Measurements from ENCODE around the gene MAP2K5.

Gene MAP2K5

DNA sequence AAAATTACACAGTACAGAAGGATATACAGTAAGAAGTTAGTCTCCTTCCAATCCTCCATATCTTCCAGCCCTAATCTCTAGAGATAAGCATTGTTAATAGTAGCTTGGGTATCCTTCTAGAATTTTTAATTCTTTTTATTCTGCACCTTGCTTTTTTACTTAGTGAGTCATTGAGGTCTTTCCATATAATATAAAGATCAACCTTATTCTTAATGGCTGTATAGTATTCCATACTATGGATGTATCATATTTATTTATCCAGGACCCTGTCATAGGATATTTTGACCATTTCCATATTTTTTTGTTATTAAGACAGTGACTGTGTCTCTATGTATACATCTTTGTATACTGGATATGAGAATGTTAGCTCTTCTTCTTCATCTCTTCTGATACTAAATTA is 246.5 kb downstream of the MAP2K5 start:
- no peak for DNase-seq

DNA sequence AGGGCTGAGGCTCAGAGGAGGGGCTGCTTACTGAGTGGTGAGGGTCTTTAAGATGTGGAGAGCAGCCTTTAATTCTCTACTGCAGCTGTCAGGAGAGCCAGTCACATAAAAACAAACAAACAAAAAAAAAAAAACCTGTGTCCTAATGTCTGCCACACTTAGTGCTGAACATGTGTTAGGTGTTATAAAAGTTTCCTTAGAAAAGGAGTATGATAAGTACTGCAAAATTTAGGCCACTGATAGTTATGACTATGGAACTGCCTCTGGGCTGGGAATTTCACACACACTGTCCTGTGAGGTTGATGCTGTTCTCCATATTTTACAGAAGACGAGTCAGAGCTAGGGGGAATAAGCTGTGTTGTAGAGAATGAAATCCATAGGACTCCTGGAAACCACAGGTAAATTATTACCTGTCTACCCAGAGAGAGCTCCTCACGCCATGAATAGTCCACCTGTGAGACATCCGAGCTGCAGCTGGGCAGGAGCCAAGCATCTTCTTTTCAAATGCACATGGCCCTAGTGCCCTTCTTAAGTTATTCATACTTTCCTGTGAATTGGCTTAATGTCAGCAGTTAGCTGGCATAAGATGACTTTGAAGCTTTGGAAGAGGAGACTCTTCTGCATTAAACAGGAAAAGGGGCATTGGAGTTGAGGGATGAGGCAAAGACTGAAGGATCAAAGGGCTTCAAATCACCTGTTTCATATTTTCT is 248.3 kb downstream of the MAP2K5 start:
- DNase-seq, result no peak

DNA sequence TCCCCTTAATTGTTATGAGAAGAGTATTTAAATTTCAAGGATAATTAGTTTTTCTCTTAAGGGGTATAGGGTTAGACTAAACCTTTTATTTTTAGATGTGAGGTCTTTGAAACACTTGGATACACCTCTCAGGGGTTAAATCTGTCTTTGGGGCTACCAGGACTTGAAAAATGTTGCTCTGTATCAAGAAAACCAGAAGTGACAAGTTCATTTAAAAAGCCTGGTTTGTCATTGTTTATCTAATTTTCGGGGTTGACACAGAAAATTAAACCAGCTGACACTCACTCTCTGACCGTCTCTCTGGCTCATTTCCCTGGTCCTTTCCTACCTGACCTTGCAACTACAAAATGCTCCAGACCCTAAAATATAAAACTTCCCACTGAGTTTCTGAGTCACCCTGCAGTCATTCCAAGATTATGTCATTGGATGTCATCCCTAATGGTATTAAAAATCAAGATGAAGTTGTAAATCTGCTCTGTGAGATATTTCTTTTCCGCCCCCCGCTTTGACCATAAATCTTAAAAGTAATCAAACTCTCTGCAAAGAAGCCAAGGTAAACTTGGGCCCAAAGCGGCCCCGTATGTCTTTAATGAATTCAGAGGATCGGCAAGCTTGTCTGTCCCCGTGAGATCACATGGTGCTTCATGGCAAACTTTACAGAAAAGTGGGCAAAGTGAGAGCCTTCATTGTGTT is 249.9 kb downstream of the MAP2K5 start:
- DNase-seq, result no peak

DNA sequence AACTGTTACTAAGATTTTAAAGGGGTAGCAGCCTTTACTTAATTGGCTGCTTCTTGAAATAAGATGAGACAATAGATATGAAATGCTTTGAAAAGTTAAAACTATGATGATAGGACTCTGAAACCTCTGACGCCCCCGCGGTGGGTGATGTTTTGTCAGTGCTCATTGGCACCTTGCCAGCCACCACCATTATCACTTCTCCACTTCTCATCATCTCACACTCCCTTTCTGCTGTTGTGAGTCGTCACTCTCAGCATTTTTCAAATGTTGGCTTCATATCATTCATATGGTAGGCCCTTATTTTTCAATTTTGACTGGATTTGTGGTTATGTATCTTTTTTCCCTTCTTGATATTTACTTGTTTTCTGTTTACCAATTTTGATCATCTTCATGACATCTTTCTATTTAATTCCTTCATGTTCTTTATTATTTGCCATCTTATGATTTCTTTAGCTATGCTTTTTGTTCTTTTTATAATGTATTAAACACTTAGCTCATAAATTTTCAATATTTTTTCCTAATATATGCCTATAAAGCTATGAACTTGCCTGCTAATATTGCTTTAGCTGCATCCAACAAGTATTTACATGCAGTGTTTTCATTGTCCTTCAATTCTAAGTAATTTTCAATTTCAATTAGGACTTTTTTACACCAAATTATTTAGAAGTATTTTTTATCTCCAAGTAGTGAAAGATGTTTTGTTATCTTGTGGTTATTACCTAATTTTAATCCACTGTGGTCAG is 252.5 kb downstream of the MAP2K5 start:
- DNase-seq, result no peak

DNA sequence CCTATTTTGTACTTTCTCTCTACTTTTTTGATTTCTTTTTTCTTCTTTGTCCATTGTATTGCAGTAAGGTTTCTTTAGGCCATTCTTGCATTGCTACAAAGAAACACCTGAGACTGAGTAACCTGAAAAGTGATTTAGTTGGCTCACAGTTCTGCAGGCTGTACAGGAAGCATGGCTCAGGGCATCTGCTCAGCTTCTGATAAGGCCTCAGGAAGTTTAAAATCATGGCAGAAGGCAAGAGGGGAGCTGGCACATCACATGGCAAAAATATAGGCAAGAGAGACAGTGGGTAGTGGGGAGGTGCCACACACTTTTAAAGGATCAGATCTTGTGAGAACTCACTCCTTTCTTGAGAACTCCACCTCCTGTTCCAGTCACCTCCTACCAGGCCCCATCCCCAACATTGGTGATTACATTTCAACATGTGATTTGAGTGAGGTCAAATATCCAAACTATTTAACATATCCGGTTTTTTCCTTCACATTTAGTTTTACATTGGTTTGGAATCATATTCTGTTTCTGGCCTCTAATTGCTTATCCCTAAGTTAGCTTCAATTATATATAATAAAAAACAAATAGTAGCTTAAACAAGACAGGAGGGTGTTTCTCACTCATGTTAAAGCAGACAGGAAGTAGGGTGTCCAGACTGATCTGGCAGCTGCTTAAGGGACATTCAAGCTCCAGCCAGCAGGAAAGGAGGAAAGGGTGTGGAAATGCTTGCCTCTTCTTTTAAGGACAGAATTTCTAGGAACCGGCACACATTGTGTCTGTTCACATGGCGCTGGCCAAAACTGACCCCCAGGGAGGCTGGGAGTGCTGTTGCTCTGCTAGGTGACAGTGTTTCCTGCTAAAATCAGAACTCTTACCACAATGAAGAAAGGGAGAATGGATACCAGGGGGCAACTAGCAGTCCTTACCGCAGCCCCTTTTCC is 254.0 kb downstream of the MAP2K5 start:
- no peak for DNase-seq

DNA sequence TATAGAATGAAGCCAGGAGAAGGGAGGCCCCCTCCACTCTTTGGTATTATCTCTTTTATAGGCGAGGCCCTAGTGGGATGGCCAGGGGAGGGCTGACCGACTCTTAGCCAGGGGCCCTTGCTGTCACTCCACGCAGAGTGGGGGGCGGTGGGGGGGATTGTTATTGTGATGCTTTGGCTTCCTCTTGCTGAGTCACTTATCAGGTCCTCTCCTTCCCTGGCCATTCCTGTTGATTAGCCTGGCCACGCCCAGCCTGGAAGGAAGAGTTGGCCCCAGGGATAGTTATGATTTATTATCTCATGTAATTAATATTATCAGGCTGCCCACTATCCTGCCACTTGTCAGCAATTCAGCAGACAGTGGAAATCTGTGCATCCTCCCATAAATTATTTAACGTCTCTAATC is 257.3 kb downstream of the MAP2K5 start:
- no peak for DNase-seq

DNA sequence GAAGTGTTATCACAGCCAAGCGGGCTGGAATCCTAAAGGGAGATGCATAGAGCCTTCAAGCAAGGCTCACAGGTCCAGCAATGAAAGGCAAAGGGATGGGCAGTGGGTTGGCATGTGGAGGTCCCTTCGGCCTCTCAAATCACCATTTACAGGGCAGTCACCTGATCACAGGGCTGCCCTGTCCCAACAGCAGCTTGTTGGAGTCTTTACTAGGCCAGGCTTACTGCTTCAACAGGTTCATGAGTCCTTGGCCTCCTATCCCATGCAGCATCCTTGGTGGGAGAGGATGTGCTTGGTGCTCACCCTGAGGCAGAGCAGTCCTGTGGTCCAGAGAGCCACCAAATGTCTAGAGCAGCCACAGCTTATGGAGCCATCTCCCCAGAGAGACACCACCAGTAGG is 258.6 kb downstream of the MAP2K5 start:
- no peak for DNase-seq

DNA sequence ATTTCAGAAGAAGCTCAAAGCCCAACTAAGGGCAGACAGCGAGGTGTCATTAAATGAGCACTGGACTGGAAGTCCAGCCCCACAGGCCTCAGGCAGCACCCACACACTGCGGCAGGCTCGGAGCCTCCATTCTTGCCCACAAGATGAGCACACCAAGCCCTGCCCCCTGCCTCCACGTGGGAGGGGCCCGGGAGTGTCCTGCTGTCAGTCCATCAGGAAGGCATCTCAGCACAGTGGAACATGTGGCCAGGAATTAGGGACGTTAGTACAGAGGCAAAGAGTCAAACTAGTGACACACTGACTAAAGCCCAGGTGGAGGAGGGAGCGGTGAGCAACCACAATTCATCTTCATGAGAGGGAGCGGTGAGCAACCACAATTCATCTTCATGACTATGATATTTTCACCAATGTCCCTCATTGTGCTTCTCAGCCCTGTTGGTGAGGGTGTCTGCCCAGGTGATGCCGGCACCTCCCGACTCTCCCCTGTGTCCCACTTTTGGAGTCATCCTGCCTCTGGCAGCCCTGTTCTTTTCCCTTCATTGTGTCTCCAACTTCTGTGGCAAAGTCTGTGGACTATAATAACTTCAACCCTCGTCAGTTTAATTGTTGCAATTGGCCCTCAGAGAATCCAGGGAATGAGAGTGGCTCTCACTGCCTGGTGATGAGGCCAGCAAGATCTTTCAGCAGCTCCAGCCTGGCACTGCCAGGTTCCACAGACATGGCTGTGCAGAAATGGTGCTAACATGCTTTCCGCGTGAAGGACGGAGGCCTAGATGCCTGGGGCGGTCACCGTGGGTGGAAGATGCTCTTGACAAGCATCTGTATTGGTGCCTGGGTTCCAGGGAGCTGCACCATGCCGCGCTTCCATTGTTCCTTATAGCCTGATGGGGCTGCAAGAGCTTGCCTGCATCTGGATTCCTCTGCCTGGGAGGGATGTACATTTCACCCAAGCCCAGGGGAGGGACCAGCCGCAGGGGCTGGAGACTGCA is 259.7 kb downstream of the MAP2K5 start:
- no peak for DNase-seq

DNA sequence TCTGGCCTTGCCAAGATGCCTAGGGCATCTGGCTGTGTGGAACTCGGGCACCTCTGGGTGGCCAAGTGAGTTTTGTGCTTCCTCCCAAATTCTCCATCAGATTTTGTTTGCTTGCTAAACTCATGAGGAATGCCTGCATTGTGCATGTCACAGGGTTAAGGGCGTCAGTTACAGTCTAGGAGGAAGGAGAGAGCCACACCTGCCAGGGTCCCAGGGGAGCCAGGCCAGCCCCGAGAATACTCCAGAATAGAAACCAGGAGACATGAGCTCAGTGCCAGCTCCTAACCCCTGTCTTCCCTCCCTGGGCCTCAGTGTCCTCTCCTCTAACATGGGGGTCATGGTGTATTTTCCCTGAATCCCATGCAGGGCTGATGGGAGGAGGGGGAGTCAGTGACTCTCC is 260.8 kb downstream of the MAP2K5 start:
- DNase-seq, result no peak

DNA sequence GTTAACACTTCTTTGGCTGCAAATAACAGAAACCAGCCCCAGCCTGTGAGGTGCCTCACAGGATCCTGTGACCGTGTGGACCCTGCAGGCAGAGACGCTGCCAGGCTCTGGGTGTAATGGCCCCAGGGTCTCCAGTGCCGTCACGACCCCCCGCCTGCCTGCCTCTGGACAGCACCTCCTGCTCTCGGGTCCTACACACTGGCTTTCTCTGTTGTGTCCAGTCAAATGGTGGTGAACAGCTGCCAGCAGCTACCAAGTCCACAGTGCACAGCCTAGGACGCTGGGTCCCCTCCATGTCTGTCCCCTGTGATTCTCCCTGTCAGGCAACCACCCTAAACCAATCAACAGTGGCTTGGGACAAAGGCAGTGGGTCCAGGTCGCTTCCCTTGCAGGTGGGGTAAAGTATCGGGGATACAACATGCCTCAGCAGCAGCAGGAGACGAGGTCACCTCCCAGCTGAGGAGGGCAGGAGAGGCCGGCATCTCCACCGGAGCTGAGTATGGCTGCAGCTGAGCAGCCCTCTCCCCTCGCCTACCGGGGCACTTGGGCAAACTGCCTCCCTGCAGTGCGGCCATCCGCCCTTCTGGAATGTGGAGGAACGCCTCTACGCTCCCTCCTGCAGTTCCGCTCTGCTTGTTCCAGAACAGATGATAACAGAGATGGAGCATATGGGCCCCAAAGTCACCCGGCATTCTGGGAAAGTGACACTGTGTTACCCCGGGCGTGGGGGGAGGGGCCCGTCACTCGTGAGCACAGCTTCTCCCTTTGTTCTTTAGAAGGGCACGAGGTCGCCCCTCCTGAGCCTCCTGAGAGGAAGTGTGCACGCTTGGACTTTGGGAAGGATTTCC is 261.7 kb downstream of the MAP2K5 start:
- peak; percentile 55 for DNase-seq

DNA sequence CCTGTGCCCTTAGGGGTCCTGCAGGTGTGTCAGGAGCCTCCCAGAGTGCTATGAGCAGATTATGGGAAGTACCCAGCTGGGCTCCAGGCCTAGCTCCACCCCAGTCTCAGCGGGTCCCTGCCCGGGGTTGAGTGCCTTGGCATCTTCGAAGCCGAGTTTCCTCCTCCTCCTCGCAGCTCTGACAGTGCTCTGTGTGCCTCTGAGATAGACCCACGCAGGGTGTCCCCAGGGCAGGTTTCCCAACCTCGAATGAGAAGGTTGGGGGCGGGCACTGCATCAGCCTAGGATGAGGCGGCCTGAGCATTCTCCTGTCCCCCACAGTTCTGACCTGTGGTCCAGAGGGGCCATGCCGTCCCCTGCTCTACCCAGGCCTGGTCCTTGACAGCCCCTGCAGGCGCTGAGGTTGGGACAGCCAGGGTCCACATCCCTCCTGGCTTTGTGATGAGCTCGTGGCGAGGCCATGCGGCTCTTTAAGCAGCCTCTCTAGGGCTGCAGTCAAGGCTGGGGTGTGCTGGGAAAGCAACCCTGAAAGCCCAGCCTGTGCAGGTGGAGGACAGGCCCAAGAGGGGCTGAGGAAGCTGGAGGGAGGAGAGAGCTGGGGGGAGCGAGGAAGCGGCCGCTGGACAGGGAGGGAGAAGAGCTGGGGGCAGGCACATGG is 262.6 kb downstream of the MAP2K5 start:
- no peak for DNase-seq

DNA sequence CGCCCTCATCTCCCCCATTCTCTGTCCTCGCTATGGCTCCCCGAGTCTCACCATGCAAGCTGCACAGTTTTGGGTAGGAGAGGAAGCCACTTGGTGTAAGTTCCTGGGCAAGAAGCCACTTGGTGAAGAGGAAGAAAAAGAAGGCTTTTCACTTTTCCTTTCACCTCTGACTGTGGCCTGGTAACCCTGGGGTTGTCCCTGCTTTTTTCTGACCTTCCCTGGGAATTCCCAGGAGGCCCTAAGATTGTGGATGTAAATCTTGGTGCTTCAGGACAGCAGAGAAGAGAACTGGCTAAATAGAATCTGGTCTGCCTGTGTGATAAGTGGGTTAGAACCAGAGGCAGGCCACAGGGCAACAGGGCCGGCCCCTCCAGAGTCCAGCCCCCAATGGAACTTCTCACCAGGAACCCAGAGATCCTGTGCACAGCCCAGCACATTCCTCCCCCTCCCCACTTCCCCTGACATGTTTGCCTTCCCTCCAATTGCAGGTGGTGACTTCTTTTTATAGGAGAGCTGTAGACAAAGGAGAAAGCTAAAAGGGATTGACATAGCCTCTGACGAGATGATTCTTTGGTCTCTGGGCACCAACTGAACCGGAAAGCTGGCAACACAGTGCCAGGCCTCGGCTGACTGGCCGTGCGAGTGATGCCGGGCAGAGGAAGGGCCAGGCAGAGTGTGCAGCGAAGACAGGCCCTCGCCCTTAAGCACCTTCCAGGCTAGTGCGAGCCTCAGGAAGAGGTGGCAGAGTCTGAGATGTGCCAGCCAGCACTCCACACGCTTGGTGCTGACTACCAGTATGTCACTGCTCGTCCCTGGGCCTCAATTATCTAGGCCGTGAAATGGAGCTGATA is 263.4 kb downstream of the MAP2K5 start:
- no peak for DNase-seq

DNA sequence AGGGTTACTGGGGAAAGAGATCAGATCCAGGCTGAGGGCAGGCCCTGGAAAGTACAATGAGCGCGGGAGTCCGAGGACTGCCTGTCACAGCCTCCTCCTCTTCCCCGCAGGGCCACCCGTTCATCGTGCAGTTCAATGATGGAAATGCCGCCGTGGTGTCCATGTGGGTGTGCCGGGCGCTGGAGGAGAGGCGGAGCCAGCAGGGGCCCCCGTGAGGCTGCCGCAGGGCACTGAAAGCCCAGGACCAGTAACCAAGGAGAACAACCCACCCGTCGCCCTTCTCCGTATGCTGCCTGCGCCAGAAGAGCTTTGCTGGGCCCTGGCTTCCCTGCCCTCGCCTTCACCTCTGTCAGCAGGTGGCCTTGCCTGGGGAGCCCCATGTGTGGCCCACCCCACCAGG is 264.0 kb downstream of the MAP2K5 start:
- no peak for DNase-seq

DNA sequence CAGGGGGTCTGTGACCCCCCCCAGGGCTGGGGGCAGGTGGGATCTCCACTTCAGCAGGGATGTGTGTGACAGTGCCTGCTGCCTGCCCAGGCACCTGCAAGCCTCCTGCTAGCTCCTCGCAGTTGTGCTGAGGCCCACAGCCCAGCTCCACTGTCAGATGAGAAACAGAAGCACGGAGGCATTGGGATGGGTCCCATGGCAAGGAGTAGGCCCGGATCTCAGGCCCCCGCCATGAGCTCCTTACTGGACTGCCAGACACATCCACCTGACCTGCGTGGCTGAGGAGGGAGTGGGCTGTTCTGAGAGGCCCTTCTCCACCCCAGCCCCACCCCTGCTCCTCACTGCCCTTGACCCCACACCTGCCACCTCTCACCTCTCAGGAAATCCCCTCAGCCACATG is 264.6 kb downstream of the MAP2K5 start:
- DNase-seq, result no peak

DNA sequence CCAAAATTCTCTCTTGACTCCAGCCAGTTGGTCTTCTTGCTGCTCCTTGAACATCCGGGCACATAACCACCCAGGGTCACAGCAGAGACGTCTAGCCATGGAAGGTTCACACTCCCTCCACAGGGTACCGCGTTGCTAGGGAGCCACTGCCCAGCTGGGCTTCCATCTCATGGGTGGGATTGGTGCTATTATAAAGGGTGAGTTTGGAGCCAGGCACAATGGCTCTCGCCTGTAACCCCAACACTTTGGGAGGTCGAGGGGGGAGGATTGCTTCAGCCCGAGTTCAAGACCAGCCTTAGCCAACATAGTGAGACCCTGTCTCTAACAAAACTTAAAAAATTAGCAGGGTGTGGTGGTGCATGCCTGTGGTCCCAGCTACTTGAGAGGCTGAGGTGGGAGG is 265.3 kb downstream of the MAP2K5 start:
- no peak for DNase-seq

DNA sequence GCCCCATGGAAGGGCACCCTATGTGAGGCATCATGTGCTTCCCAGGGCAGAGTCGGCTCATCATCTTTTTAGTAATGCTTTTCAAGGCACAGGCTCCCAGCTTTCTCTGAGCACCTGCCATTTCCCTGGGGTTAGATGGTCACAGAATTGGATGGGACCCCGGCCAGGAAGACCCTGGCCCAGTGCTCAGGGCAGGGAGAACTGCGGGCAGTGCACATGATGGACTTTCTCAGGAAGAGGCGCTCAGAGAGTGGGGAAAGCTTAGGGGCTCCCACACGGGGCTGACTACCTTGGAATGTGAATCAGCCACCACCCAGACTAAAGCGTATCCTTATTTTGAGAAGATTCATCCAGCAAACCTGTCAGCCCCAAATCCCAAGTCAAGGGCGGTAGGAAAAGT is 266.3 kb downstream of the MAP2K5 start:
- DNase-seq, result no peak

DNA sequence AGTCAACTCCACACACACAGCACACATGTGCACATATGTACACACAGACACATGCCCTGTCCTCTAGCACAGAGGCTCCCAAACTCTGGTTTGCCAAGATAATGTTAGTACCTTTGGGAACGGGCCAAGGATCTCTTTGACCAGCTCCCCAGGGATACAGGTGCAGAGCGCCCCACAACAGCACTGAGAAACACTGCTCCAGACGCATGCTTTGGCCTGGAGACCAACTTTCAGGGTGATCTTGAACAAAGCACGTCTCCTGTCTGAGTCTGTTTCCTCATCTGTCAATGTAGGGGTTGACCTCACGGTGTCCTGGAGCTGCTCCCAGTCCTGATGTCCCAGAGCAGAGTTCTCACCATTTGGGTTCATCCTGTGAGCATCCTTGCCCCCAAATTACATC is 266.9 kb downstream of the MAP2K5 start:
- DNase-seq, result no peak

DNA sequence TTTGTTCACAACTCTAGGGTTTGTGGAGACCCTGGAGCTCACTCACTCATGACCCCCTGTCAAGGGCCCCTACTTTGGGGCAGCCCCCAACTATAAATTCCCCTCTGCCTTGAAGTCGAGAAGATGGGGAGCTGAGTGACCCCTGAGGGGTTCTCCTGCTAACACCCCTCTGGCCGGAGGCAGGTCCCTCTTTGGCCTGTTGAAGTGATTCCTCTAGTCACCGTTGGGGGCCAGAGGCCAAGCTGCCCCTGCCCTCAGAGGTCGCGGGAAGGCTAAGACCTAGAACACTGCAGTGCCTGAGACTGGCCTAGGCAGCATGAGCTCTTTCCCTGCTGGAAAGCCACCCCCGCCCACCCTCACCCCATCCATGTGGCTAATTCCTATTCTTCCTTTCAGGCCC is 267.4 kb downstream of the MAP2K5 start:
- no peak for DNase-seq

DNA sequence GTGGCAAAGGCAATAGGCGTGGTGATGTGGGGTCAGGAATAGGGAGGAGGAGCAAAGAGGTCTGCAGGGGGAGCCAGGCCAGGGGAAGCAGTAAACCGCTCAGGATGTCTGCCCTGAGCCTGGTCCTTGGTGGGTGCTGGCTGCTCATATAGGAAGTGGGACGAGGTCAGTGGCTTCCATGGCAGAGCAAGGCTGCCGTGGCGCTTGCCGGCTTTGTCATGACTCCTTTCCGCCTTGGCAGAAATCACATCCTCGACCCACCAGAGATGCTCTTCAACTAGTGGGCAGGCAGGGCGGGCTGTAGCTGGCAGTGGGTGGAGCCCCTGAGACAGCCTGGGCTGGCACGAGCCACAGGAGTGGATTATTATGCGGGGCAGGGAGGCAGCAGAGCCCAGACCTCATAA is 269.7 kb downstream of the MAP2K5 start:
- DNase-seq, result no peak

All from NCI-H1694 treated with DMSO at 0.1 percent for 48 hours (cell line).